ENCODE data around the gene HIVEP2. TPM values are rescaled to one million over a fixed set of nuclear protein-coding genes. Genes with fewer than 3 reads are reported as not detected.

The HIVEP2 gene
- total RNA-seq, 1 experiment from 2014 or later: 4.2 TPM

DNA sequence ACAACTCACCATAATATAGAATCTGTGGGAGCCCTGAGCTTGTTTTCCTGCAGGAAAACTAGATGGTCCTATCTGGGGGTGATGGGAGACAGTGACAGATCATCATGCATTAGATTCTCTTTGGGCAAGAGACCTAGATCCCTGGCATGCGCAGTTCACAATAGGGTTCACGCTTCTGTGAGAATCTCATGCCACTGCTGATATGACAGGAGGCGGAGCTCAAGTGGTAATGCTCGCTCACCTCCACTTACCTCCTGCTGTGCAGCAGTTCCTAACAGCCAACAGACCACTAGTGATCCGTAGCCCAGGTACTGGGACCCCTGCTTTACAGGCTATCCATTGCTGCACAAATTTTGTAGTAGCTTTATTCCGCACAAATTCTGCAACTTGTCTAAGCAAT lies 84.5 kb downstream of the HIVEP2 start:
- Mint-ChIP-seq H3K27ac (no peak overlapping the region), H3K4me1 (peaks cover 36 to 39% of the 10 kb centered on the region in 2 experiments), H3K9me3 (peaks cover 0 to 3% of the 10 kb centered on the region in 2 experiments; a peak in 2 of 5 replicates), H3K27me3 (ENCODE audit: low read depth) (no peaks in the 10 kb centered on the region), H3K4me3 (no peak overlapping the region), H3K36me3 (ENCODE audit: insufficient read depth in 1 of 3, low read depth in 3 of 3) (peaks cover 3 to 10% (median 8%) of the 10 kb centered on the region in 3 experiments; a peak in 5 of 7 replicates)
- Histone ChIP-seq H4K8ac (replicated peaks; ENCODE audit: insufficient read length, low read depth, low read length) (no peak overlapping the region), H3K27me3 (ENCODE audit: insufficient read depth, low read length) (no peaks in the 10 kb centered on the region), H3K23me2 (ENCODE audit: insufficient read length, low read depth, low read length, poor library complexity, severe bottlenecking) (no peaks in the 10 kb centered on the region), H4K20me1 (ENCODE audit: control insufficient read depth, insufficient read depth, insufficient read length) (no peaks in the 10 kb centered on the region), H3K79me2 (ENCODE audit: insufficient read depth, low read length) (no peaks in the 10 kb centered on the region), H3K23ac (ENCODE audit: insufficient read length, low read depth, low read length) (no peak overlapping the region), H2BK15ac (ENCODE audit: low read depth, low read length) (no peak overlapping the region), H3K18ac (ENCODE audit: insufficient read length, low read depth, low read length) (no peak overlapping the region), H3K9me3 (ENCODE audit: control insufficient read depth, low read depth, low read length) (no peaks in the 10 kb centered on the region), H4K91ac (ENCODE audit: insufficient read length, low read depth, low read length) (no peak overlapping the region), H3K27ac (ENCODE audit: insufficient read length, low read depth, low read length) (no peak overlapping the region), H3K4me2 (ENCODE audit: insufficient read depth, insufficient read length, low read length) (no peak overlapping the region), H2AFZ (ENCODE audit: low read length) (no peak overlapping the region), H3K56ac (ENCODE audit: insufficient read length, low read depth, low read length) (no peak overlapping the region), H3K4me1 (ENCODE audit: insufficient read depth, low read length) (no peaks in the 10 kb centered on the region; the same call in 1 of the 2 replicates), H2BK20ac (ENCODE audit: low read depth, low read length, poor library complexity, severe bottlenecking) (no peak overlapping the region), H2BK12ac (ENCODE audit: insufficient read length, low read depth, low read length) (no peak overlapping the region), H2AK5ac (ENCODE audit: insufficient read length, low read length) (no peak overlapping the region), H2BK120ac (ENCODE audit: low read depth, low read length, poor library complexity, severe bottlenecking) (no peak overlapping the region), H4K5ac (ENCODE audit: insufficient read length, low read depth, low read length) (no peak overlapping the region), H3K9ac (ENCODE audit: extremely low read depth, insufficient read length, low read length) (no peak overlapping the region), H3T11ph (ENCODE audit: low read length) (no peak overlapping the region), H3K4ac (ENCODE audit: low read depth, low read length) (no peak overlapping the region), H3K79me1 (ENCODE audit: insufficient read depth, low read depth, low read length, poor library complexity, severe bottlenecking) (no peaks in the 10 kb centered on the region), H2BK5ac (ENCODE audit: insufficient read length, low read length) (no peak overlapping the region), H3K14ac (ENCODE audit: insufficient read depth, low read length) (no peak overlapping the region)
- no CpG with 5 or more reads among the region's 6 CpGs for WGBS (ENCODE audit: extremely low coverage, insufficient read length, low lambda C conversion rate)
- no peak for DNase-seq
- TF ChIP-seq, protein P1, sequence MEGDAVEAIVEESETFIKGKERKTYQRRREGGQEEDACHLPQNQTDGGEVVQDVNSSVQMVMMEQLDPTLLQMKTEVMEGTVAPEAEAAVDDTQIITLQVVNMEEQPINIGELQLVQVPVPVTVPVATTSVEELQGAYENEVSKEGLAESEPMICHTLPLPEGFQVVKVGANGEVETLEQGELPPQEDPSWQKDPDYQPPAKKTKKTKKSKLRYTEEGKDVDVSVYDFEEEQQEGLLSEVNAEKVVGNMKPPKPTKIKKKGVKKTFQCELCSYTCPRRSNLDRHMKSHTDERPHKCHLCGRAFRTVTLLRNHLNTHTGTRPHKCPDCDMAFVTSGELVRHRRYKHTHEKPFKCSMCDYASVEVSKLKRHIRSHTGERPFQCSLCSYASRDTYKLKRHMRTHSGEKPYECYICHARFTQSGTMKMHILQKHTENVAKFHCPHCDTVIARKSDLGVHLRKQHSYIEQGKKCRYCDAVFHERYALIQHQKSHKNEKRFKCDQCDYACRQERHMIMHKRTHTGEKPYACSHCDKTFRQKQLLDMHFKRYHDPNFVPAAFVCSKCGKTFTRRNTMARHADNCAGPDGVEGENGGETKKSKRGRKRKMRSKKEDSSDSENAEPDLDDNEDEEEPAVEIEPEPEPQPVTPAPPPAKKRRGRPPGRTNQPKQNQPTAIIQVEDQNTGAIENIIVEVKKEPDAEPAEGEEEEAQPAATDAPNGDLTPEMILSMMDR (conservative IDR thresholded peaks at IDR 0.05): no peak
